Osteocyte (in vitro differentiated cells): Measurements from ENCODE around the gene KRT10. TPM values are rescaled to one million over a fixed set of nuclear protein-coding genes. Genes with fewer than 3 reads are reported as not detected.

Experiments
- DNase-seq: peaks from one replicate; pipeline ENCODE4 v3.0.0; 2021; ENCODE audit warnings: mixed read lengths; ENCODE audit not compliant: unreplicated experiment; ENCODE audit errors: extremely low spot score
- H3K27ac Mint-ChIP-seq: one replicate; pipeline ENCODE4 v1.8.0; 2021; ENCODE audit warnings: mild to moderate bottlenecking, mixed read lengths; ENCODE audit not compliant: unreplicated experiment
- H3K27me3 Mint-ChIP-seq: one replicate; pipeline ENCODE4 v1.8.0; 2021; ENCODE audit warnings: mixed read lengths; ENCODE audit not compliant: unreplicated experiment
- H3K36me3 Mint-ChIP-seq: one replicate; pipeline ENCODE4 v1.8.0; 2021; ENCODE audit warnings: mixed read lengths; ENCODE audit not compliant: unreplicated experiment
- H3K4me1 Mint-ChIP-seq: one replicate; pipeline ENCODE4 v1.8.0; 2021; ENCODE audit warnings: mixed read lengths; ENCODE audit not compliant: unreplicated experiment
- H3K4me3 Mint-ChIP-seq: one replicate; pipeline ENCODE4 v1.8.0; 2021; ENCODE audit warnings: mild to moderate bottlenecking, moderate library complexity, mixed read lengths; ENCODE audit not compliant: unreplicated experiment
- H3K9me3 Mint-ChIP-seq: one replicate; pipeline ENCODE4 v1.8.0; 2021; ENCODE audit warnings: mixed read lengths; ENCODE audit not compliant: unreplicated experiment
- total RNA-seq: library from RNA; stranded (reverse); gene quantifications from 2 replicates; pipeline ENCODE4 v1.2.1, GENCODE V29; 2021
- TF ChIP-seq, protein P1 (sequence below): fragments of 200-600 bp; sonication (generic); IDR thresholded peaks from 2 replicates; pipeline ENCODE4 v1.5.0; 2021; ENCODE audit warnings: antibody characterized with exemption, mild to moderate bottlenecking, moderate library complexity

The KRT10 gene
- total RNA-seq, 1 donor from 2014 or later, result 46.5 TPM

DNA sequence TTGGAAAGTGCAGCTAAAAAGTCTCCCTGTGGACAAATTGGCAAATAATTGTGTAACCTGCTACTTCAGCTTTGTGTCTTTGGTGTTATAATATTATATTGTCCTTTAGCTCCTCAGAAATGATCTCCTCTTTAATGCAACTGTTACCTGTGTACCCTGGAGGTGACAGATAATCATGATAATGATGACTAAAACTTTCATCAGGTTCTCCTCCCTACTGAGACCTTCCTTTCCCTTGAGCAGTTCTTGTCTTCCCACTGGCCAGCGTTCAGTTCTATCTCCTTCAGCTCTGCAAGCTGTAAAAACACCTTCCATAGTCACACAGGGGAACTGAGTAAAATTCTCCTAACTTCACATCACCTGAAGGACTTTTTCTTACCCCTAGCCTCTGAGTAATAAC is 29.9 kb upstream of the KRT10 start:
- DNase-seq, result no peak
- no peaks in the 10 kb centered on the region for H3K27me3 Mint-ChIP-seq
- TF ChIP-seq, protein P1, sequence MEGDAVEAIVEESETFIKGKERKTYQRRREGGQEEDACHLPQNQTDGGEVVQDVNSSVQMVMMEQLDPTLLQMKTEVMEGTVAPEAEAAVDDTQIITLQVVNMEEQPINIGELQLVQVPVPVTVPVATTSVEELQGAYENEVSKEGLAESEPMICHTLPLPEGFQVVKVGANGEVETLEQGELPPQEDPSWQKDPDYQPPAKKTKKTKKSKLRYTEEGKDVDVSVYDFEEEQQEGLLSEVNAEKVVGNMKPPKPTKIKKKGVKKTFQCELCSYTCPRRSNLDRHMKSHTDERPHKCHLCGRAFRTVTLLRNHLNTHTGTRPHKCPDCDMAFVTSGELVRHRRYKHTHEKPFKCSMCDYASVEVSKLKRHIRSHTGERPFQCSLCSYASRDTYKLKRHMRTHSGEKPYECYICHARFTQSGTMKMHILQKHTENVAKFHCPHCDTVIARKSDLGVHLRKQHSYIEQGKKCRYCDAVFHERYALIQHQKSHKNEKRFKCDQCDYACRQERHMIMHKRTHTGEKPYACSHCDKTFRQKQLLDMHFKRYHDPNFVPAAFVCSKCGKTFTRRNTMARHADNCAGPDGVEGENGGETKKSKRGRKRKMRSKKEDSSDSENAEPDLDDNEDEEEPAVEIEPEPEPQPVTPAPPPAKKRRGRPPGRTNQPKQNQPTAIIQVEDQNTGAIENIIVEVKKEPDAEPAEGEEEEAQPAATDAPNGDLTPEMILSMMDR, result no peak

DNA sequence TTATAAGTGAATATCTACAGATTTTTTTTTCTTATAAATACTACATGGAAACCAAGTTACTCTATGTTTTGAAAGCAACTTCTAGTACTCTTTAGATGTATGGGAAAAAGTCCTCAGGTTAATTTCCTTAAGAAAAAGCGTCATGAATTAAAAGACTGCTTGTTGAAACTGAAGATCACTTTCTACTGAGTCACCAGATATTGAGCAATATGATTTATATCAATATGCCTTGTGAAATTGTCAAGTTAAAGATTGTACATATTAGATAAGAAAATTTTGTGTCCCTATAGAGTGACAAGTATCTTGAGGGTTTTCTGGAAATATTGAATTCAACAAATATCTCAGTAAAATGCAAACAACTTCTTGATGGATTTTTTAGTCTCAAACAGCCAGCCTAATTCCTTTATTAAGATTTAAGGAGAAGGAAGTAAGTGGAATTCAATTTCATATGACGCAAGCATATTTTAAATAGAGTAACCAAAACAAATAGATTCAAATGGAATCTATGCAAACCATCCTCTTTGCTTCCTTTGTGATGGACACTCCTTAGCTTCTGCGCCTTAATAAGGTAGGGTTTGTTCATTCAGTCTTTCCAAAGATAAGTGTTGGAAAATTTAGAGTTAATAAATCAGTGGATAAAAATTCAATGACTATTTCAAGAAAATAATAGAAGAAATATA is 28.0 kb upstream of the KRT10 start:
- TF ChIP-seq, protein P1, result no peak
- H3K9me3 Mint-ChIP-seq, result no peaks in the 10 kb centered on the region
- no peak for DNase-seq
- peaks cover 5% of the 10 kb centered on the region for H3K4me1 Mint-ChIP-seq
- H3K4me3 Mint-ChIP-seq, result no peak overlapping the region
- no peak overlapping the region for H3K27ac Mint-ChIP-seq
- H3K27me3 Mint-ChIP-seq, result peaks cover 6% of the 10 kb centered on the region
- H3K36me3 Mint-ChIP-seq, result no peaks in the 10 kb centered on the region

More for the DNA sequence above, 29.9 kb upstream of the KRT10 start:
- Mint-ChIP-seq H3K9me3 (no peaks in the 10 kb centered on the region), H3K27ac (no peak overlapping the region), H3K4me1 (peaks cover 11% of the 10 kb centered on the region), H3K4me3 (no peak overlapping the region), H3K36me3 (no peaks in the 10 kb centered on the region)

DNA sequence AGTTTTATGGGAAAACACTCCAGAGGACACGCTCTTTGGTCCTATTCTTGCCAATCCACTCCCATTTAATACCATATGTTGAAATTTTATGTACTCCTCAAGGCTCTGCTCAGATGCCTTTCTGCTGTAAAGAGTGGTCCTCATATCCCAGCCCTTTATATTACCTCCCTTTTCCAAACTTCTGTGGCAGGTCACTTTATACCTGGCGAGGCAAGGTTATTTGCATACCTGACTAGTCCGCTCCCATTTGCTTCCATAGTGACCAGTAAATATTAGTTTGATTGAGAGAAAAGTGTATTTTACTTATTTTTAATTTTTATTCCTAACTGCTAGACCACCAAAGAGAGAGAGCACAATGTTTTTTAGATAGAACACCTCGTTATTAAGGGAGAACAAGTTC is 27.3 kb upstream of the KRT10 start:
- Mint-ChIP-seq H3K27ac (no peak overlapping the region), H3K27me3 (peaks cover 13% of the 10 kb centered on the region), H3K9me3 (no peaks in the 10 kb centered on the region), H3K36me3 (no peaks in the 10 kb centered on the region), H3K4me3 (no peak overlapping the region), H3K4me1 (peaks cover 5% of the 10 kb centered on the region)
- no peak for DNase-seq
- TF ChIP-seq, protein P1, result no peak

DNA sequence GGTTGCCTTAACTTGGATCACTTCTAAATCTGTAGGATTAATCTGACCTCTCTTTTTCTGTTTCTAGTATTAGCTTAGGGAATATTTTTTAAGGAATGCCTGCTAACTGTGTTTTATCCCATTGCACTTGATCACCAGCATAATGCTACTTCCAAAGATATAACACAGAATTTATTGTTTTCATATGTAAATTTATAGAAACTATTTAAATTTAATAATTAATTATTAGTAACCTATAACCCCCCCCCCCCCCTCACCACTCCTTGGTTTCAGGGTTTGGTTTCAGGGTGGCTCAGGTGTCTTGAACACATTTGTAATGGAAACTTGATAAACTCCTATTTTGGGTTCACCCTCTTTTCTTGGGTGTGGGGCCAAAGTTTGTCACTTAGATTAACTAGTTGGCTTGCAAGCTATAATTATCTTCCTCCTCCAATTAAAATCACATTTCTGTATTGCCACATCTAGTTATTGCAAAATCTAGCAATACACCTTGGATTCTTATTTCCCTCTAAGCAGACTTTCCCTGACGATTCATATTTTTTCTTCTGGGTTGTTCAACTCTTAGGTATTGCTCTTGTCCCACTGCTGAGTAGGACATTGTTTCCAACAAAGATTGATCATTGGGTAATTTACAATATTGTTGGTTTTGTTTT is 26.3 kb upstream of the KRT10 start:
- Mint-ChIP-seq H3K27ac (no peak overlapping the region), H3K9me3 (no peaks in the 10 kb centered on the region), H3K4me1 (no peaks in the 10 kb centered on the region)

More for the DNA sequence above, 26.3 kb upstream of the KRT10 start:
- peaks cover 20% of the 10 kb centered on the region for H3K27me3 Mint-ChIP-seq
- H3K4me3 Mint-ChIP-seq, result no peak overlapping the region
- DNase-seq, result no peak
- H3K36me3 Mint-ChIP-seq, result no peaks in the 10 kb centered on the region
- TF ChIP-seq, protein P1, result no peak
